Activated T-cell treated with anti-CD3 and anti-CD28 coated beads for 4 hours (primary cell): Measurements from ENCODE around the gene SMAP1.
"Not testable (repeated sequence)": the region's sequence is repeated elsewhere in the genome, so short reads cannot be mapped to it uniquely, and the experiment has no call there.

ENCODE experiments used
- DNase-seq: peaks from one replicate; pipeline ENCODE4 v3.0.0-alpha.2; 2020

SMAP1 gene

DNA sequence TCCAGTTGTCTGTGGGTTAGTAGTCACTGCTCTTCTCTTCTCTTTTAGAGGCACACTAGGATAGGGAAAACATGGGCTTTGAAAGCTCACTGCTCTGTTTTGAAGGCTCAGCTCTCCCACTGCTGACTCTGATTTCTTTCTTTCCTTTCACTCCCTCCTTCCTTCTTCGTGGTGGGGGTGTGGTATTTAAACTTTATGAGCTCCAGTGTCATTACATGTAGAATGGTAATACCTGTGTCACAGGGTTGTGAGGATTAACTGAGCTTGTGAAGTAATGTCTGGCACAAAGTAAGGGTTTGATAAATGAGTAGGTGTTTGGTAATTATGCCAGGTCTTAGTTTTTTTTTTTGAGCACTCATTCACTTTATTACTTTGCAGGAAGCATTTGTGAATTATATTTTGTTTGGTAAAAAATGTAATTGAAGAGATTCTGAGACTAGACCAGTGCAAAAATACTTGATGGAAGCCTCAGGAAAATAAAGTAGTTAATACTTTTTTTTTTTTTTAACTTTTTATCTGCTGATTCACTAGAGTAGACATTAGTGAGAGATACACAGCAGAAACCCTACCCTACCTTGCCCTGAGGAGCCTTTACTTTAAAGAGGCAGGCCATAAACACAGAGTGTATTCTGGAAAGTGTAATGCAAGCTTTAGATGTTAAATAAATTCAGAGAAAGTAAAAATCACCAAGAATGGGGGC is 17.3 kb downstream of the SMAP1 start:
- DNase-seq, result no peak

DNA sequence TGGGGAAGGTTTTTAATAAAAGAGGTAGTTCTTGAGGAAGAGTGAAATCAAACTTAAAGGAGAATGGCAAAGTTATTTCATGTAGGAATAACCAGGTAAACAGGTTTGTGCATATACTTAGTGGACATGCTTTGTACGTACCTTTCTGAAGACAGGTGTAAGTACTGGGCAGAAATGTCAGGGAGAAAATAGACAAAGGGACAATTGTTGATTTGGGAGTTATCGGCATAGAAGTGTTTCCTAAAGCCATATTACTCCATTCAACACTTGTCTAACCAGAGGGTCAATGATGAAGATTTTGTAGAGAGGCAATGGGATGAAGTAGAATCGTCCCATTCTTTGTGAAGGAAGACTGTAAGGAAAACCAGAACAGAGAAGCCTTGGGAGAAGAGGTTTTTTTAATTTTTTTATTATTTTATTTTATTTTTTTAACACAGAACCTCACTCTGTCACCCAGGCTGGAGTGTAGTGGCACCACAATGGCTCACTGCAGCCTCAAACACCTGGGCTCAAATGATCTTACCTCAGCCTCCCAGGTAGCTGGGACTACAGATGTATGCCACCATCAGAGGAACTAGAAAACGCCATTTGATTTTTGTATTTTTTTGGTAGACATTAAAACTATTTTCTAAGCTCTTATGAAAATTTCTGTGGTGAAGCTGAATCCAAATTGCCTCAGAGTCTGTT is 18.0 kb downstream of the SMAP1 start:
- DNase-seq, result no peak

DNA sequence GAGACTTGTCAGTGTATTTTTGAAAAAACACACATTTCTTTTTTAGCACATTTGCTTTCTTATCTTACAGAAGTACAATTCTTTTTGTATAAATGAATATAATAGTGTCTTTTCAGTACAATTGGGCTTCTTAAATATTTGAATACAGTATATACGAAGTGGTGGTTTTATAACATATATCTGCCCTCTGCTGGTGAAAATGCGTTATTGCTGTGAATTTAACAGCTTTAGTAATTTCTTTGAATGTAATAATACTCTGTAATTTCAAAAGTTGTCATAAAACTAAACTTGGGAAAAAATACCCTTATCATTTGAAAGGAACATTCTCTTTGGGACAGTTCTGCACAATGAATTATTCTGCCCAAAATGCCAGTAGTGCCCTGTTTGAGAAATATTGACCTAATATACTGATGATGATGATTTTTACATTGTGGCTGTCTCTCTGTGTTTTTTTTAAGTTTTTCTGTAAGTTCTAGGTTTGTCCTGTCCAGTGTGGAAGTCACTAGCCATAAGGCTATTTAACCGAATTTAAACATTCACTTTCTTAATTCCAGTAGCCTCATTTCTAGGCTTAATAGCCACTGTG is 19.0 kb downstream of the SMAP1 start:
- no peak for DNase-seq

DNA sequence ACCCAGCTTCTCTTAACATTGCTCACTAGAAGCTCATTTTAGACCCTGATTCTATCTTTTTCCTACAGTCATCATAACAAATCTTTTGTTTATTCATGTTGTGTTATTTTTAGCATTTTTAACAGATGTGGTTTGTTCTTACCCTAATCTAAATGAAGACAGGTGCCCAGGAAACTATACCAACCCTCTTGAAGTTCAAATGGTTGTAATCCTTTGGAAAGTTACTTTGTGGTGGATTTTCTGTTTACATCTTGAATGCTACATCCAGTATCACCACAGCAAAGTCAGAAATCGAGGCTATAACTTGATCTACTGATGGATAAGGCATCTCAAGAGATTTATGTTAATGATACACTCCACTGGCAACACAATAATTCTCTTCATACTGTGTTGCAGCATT is 26.2 kb downstream of the SMAP1 start:
- no peak for DNase-seq

DNA sequence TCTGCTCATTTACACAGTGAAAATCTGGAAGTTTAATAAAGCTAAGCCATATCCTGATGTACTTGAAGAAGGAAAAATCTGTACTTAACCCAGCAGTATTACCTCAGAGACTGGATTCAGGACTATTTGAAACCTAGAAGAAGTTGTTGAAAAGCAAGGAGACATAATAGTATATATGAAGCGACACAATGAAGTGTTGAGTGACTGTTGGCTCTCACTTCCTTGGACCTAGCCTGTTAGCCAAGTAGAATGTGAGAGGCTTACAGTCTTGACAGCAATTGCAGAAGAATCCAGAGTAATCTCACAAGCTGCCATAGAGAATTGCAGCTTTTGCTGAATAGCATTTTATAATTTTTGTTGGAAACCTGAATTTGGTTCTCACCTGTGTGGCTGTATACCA is 26.7 kb downstream of the SMAP1 start:
- no peak for DNase-seq

DNA sequence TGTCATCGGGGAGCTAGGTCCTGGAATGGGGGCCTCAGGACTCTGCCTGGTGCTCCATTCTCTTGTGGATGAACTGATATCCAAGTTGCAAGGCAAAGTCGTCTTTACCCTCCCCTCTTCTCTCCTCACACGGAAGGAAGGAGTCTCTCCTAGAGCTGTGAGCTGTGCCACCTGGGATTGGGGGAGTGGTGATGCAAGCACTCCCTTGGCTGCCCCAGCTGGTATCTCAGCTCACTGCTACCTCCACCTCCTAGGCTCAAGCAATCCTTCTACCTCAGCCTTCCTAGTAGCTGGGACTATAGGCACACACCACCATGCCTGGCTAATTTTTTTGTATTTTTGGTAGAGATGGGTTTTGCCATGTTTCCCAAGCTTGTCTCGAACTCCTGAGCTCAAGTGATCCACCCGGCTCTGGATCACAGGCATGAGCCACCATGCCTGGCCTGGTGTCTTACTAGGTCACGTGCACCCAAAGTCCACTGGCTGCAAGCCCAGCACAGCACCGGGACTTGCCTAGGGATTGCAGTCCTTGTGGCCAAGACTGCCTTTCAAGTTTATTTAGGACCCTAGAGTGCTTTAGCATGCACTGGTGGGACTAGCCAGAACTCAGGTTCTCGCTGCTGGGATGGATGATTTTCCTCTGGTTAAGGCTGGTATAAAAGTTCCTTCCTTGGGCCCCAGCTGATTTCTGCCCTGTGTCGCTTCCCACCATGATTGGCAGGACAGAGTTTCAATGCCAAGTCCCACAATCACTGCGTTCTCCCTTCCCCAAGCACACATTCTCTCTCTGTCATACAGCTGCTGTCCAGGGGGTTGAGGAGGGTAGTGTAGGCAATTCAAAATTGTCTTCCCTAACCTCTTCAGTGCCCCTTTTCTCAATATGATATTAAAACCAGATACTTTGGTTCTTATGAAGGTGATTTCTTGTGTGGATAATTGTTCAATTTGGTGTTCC is 33.5 kb downstream of the SMAP1 start:
- DNase-seq, result no peak

DNA sequence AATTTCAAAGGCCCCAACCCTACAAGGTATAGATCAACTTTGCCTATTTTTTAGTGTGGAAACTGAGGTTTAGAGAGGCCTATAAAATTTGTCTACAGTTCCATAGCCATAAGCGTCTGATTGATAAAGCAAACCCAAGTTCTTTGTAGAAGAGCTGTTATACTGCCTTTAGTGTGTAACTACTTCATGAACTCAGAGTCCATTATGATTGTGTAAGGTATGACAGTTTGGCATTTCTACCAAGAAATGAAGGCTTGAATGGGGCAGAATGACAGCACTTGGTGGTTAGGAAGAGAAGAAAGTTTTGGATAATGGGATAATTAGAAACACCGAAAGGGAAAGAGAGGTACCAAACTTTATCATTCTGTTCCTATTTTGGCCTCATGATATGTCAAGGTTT is 38.1 kb downstream of the SMAP1 start:
- DNase-seq, result no peak

DNA sequence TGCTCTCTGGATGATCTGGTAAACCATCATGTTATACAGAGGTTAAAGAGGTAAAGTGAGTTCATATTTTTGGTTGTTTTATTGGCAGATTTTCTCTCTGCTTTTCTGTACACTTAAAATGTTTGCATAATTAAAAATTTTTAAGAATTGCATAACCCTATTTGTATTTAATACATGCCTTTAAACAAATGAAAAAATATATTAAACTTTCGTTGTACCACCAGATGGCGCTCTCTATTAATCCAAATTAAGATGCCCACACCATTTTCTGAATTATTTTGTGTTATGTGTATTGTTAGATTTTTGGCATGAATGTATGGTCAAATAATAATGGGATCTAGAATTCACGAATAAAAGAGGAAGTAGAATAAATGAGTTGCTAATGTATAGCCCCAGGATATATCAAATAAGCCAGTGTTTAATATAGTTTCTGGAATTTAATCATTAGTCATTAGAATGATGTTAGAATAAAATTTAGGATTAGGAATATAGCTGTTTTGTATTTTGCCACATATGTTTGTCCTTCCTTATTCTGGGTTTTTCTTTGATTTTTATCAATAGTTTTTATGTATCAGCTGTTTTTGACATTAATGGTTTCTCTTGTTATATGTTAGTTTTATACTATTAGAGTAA is 38.9 kb downstream of the SMAP1 start:
- no peak for DNase-seq

DNA sequence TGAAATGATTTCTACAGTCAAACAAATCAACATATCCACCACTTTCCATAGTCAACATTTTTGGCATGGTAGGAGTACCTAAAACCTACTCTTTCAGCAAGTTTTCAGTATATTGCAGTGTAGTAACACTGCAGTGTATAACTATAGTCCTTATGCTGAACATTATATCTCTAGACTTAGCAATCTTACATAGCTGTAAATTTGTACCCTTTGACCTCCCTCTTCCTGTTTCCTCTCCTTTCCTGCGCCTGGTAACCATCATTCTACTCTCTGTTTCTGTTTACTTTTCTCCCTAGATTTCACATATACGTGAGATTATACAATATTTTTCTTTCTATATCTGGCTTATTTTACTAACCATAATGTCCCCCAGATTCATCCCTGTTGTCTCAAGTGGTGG is 40.2 kb downstream of the SMAP1 start:
- DNase-seq, result no peak

DNA sequence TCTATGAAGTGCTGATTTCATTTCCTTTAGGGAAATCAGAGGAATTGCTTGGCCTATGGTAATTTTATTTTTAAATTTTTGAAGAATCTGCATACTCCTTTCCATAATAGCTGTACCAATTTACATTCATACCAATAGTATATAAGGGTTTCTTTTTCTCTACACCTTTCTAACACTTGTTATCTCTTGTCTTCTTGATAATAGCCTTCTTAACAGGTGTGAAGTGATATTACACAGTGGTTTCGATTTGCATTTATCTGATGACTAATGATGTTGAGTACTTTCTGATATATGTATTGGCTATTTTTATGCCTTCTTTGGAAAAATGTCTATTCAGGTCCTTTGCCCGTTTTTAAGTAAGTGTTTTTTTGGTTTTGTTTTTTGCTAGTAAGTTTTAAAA is 40.8 kb downstream of the SMAP1 start:
- no peak for DNase-seq

DNA sequence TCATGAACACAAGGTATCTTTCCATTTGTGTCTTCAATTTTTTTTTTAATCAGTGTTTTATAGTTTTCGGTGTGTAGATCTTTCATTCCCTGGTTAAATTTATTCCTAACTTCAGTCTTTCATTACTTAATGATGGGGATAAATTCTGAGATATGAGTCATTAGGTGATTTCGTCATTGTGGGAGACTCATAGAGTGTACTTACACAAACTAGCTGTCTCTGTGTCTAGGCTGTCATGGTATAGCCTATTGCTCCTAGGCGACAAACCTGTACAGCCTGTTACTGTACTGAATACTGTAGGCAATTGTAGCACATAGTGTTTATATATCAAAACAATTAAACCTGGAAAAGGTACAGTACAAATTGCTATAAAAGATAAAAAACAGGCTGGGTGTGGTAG is 42.1 kb downstream of the SMAP1 start:
- no peak for DNase-seq

DNA sequence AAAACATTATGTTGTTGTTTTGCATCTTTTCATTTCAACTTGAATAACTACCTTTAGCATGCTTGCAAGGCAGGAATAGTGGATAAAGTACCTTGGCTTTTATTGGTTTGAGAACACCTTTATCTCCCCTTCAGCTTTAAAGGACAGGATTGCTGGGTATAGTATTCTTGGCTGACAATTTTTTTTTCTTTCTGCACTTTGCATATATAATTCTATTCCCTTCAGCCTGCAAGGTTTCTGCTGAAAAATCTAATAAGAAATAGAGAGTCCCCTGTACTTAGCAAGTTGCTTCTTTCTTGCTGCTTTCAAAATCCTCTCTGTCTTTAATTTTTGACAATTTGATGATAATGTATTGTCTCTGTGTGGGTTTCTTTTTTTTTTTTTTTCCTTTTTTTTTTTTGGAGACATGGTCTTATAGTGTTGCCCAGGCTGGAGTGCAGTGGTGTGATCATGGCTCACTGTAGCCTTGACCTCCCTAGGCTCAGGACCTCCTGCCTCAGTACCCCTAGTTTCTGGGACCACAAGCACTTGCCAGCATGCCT is 47.1 kb downstream of the SMAP1 start:
- no peak for DNase-seq

DNA sequence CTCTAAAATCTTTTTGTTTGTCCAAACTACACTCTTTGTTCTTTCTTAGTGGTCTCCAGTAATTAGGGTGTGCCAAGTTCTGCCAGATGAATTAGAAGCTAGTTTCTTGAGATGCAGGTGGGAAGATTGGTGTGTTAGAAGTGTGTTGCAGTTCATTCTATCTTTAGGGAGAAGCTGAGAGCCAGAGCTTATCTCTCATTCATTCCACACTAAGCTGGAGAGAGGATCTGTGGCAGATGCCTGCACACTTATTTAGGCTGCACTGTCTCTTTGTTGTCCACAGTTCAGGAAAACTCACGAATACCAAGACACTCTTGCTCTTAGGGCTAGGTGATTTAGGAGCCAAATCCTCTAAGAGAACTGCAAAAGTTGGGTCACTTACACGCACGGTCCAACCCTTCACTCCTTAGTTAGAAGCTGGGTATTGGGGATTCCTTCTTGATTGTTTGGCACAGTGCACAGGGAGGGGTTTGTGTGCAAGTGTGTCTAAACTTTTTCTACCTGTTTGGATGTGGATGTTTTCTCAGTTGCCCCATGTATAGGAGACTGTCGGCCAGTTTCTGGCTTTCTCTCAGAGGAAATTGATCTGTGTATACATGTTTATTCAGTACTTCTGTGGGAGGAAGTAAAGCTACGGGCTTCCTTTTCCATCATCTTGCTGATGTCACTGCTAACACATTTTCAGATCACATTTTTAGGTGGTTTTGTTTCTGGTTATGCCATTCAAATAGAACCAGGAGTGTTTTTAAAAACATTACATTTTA is 49.5 kb downstream of the SMAP1 start:
- no peak for DNase-seq

DNA sequence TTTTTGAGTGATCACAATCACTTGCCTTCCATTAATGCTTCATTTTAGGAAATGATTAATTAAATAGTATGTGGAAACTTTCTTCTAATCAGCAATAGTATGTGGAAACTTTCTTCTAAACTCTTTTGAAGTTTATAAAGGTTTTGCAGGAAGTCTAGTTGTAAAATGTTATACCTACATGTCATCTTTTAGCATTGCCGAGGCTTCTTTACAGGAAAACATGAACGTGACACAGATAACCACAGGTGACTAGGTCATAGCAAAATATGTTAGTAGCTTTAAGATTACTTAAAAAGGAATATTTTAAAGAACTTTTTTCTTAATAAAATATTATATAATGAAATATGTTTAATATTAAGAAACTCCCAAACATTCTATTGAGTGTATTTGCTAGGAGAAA is 56.8 kb downstream of the SMAP1 start:
- DNase-seq, result no peak

DNA sequence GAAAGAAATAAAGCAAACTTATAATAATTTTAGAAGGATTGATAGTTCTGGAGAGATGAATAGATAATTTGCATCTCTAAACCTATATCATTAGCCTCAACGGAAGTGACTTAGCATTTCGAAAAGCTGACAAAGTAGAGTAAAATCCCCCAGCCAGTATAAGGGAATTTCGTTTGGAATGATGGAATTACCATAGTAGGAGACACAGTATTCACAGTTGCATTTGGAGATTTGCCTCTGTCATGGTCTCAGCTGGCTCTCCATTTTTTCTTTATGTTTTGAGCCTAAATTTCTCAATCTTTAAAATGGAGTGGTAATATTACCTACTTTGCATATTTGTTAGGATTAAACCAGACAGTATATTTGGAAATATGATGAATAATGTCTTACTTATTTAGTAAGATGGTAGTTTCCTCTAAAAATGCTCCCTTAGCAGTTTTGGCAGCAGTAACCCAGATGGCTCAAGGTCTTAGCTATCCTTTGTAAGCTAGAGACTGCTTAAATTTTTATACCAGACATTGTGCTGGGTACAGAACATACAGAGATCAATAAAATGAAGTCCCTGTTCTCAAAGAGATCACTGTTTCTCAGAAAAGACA is 58.2 kb downstream of the SMAP1 start:
- DNase-seq, result no peak

DNA sequence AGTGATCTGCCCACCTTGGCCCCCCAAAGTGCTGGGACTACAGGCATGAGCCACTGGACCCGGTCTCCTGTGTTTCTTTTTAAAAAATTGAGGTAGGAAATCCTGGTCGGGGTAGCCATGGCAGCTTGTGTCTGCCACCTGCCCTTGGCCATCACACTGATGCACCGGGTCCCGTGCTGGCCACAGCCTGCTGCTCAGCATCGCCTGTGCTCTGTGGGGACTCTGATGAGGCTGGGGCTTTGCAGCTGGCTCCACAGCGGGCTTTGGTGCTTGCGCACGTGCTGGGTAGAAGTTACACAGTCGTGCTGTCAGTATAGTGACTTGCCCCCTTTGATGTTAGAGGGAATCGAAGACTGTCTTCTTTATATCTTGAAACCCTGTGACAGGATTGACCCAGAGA is 66.7 kb downstream of the SMAP1 start:
- no peak for DNase-seq

DNA sequence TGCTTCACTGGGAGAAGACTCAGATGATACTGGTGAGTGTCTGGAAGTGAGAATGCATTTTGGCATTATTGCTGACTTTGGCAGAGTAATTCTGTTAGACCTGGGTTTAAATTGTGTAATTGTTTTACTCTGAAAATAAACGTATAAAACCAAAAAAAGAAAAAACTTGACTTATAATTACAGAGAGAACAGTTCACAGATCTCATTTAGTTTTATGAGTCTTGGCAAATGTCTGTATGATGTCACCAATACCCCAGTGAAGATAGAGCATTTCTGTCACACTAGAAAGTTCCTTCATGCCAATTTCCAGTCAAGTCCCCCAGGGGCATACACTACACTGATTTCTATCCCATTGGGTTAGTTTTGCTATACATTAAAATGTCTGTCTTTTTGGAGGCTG is 67.3 kb downstream of the SMAP1 start:
- no peak for DNase-seq

DNA sequence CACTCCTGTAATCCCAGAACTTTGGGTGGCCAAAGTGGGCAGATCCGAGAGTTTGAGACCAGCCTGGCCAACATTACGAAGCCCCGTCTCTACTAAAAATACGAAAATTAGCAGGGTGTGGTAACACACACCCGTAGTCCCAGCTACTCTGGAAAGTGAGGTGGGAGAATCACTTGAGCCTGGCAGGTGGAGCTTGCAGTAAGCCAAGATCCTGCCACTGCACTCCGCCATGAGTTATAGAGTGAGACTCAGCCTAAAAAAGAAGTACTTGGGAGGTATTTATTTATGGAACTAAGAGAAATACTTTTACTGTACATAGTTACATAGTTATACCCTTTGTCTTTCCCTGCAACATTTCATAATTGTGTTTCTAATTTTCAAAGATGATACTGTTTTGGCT is 67.8 kb downstream of the SMAP1 start:
- DNase-seq, result no peak

DNA sequence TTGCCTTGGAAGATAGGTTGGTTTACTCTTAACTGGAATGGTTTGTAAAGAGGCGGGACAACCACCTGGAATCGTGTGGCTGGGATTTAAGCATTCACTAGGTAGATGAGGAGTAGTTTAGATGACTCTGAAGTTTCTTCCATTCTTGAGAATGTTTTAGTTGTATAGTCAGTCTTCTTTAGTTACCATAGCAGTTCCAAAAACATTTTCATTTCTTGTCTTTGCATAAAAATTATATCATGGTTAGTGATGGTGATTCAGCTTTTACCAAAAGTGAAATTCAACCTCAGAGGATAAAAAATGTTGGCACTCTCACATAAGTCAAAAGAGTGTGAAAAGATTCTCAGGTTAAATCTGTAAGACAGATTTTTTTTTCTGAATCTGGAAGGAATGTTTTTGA is 70.3 kb downstream of the SMAP1 start:
- no peak for DNase-seq

DNA sequence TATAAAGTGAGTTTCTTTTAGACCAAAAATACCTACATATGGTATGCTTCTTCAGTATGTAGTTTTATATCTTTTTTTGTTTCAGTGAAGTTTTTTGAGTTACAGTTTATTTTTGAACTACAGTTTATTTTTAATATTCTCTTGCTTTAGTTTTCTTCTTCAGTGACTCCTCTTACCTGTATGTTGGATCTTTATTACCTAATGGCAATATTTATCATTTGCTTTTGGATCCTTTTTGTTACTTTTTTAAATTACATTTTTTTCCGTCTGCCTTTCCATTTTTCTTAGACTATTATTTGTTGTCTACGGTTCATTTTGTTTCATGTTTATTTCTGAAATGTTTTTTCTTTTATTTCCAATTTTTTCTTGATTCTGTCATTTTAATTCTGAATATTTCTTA is 71.9 kb downstream of the SMAP1 start:
- no peak for DNase-seq

DNA sequence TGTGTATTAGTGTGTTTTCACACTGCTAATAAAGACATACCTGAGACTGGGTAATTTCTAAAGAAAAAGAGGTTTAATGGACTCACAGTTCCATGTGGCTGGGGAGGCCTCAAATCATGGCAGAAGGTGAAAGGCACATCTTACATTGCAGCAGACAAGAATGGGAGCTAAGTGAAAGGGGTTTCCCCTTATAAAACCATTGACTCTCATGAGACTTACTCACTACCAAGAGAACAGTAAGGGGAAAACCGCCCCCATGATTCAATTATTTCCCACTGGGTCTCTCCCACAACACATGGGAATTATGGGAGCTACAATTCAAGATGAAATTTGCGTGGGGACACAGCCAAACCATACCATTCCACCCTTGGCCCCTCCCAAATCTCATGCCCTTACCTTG is 73.1 kb downstream of the SMAP1 start:
- DNase-seq, result not testable (repeated sequence)
